Colonic mucosa (tissue), 4 donors: ENCODE measurements around the gene SMAD3. TPM values are rescaled to one million over a fixed set of nuclear protein-coding genes. Genes with fewer than 3 reads are reported as not detected.

ENCODE experiments used
- DNase-seq: peaks from one replicate; pipeline ENCODE4 v3.0.0-alpha.2; 2020
- H3K27ac ChIP-seq: fragments of 200-600 bp; one replicate; pipeline ENCODE4 v1.8.0; 2021
- H3K27me3 ChIP-seq: fragments of 200-600 bp; one replicate; pipeline ENCODE4 v1.8.0; 2021
- H3K36me3 ChIP-seq: fragments of 200-600 bp; one replicate; pipeline ENCODE4 v1.8.0; 2021
- H3K4me1 ChIP-seq: fragments of 200-600 bp; one replicate; pipeline ENCODE4 v1.8.0; 2021; ENCODE audit warnings: mild to moderate bottlenecking
- H3K4me3 ChIP-seq: fragments of 200-600 bp; one replicate; pipeline ENCODE4 v1.8.0; 2021
- H3K9ac ChIP-seq, 2 donors: one replicate each; pipeline ENCODE4 v1.7.0; 2013; ENCODE audit warnings: control low read depth in 2 of 2, low read depth in 2 of 2, low read length in 2 of 2
- H3K9me3 ChIP-seq: fragments of 200-600 bp; one replicate; pipeline ENCODE4 v1.8.0; 2021
- intact Hi-C: fragments of 100-400 bp; cut with DNase I; formaldehyde crosslinking; loops from one replicate; pipeline ENCODE4 v1.14.1; 2022
- total RNA-seq, 2 donors: library from RNA; stranded (reverse); fragmentation: NEBNext Ultra II Directional in 1 of 2; extraction: Animal tissue kit (Norgen Biotek cat#: 25700) in 1 of 2; gene quantifications; one replicate each; pipeline ENCODE4 v1.2.1, GENCODE V29; 2021
- TF ChIP-seq, protein P1 (sequence below): fragments of 200-600 bp; IDR thresholded peaks from one replicate; pipeline ENCODE4 v1.8.0; 2022; ENCODE audit warnings: antibody characterized with exemption, mild to moderate bottlenecking
- donor health status: healthy.
- donor health status: DM: no; HTN: no; CAD: no.
- donor health status: DM: no; HTN: no; CAD: no.

Gene SMAD3
- total RNA-seq, 2 donors from 2014 or later: 38.6 to 62.1 TPM

DNA sequence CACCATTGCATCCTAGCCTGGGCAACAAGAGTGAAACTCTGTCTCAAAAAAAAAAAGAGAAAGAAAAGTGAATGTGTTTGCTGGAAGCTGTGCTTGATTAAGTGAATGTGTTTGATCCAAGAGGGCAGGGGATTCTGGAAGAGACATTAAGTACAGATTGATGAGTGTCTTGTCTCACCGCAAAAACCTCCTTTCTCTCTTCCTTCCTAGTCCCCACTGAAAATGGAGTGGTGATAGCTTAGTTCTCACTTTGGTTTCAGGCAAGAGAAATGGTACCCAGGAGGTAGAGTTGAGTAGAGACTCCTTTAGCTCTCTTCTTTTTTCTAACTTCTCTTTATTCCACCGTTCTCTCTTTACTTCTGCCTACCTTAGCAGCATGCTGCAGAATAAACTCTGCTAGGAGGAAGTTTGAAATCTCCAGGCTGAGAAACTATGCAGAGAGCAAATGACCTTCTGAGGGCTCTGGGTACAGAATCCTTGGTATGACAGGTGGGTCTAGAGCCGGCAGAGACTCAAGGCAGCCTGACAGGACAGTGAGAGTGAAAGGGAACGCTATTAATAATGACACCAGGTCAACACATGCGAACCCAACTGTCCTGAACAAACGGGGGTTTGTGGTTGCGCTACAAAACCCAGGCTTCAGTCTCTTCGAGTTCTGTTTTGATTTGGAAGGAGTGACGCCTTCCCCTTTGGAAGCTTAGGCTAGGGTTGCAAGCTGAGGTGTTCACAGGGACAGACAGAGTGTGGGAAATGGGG, 74.9 kb downstream of the SMAD3 start:
- H3K9ac ChIP-seq: no peak overlapping the region
- DNase-seq: no peak
- no peaks in the 10 kb centered on the region for H3K9me3 ChIP-seq
- TF ChIP-seq, protein P1, sequence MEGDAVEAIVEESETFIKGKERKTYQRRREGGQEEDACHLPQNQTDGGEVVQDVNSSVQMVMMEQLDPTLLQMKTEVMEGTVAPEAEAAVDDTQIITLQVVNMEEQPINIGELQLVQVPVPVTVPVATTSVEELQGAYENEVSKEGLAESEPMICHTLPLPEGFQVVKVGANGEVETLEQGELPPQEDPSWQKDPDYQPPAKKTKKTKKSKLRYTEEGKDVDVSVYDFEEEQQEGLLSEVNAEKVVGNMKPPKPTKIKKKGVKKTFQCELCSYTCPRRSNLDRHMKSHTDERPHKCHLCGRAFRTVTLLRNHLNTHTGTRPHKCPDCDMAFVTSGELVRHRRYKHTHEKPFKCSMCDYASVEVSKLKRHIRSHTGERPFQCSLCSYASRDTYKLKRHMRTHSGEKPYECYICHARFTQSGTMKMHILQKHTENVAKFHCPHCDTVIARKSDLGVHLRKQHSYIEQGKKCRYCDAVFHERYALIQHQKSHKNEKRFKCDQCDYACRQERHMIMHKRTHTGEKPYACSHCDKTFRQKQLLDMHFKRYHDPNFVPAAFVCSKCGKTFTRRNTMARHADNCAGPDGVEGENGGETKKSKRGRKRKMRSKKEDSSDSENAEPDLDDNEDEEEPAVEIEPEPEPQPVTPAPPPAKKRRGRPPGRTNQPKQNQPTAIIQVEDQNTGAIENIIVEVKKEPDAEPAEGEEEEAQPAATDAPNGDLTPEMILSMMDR: no peak
- H3K36me3 ChIP-seq: no peaks in the 10 kb centered on the region
- no peaks in the 10 kb centered on the region for H3K27me3 ChIP-seq
- H3K27ac ChIP-seq: no peak overlapping the region
- intact Hi-C loops: no loop called here
- H3K4me3 ChIP-seq: no peak overlapping the region
- peaks cover 1% of the 10 kb centered on the region for H3K4me1 ChIP-seq

GRCh38 chr15:67142092-67142766, 76.8 kb downstream of the SMAD3 start:
- H3K27ac ChIP-seq: no peak overlapping the region
- peaks cover 13% of the 10 kb centered on the region for H3K4me1 ChIP-seq
- H3K4me3 ChIP-seq: no peak overlapping the region
- H3K36me3 ChIP-seq: no peaks in the 10 kb centered on the region
- H3K9ac ChIP-seq: no peak overlapping the region
- intact Hi-C loops: no loop called here
- H3K27me3 ChIP-seq: no peaks in the 10 kb centered on the region
- no peak for DNase-seq
- TF ChIP-seq, protein P1: no peak
- H3K9me3 ChIP-seq: no peaks in the 10 kb centered on the region

DNA sequence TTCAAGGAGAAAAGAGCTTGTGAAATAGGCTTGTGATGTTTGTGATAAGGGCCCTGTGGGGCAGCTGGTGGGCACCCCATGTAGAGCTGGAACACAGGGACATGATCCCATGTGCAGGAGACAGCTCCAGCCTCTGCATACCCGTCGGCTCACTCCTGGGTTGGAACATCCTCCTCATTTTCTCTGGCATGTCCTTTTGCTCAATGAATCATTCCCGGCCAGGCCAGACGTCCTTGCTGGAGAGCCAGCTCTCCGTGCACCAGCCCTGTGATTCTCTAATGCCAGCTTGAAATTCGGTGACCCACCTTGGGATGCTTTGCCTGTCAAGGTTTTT, 77.3 kb downstream of the SMAD3 start:
- Histone ChIP-seq H3K27ac (no peak overlapping the region), H3K9me3 (no peaks in the 10 kb centered on the region), H3K27me3 (no peaks in the 10 kb centered on the region), H3K9ac (no peak overlapping the region), H3K4me3 (no peak overlapping the region), H3K36me3 (no peaks in the 10 kb centered on the region), H3K4me1 (peaks cover 14% of the 10 kb centered on the region)
- intact Hi-C loops: no loop called here
- TF ChIP-seq, protein P1: no peak
- no peak for DNase-seq

DNA sequence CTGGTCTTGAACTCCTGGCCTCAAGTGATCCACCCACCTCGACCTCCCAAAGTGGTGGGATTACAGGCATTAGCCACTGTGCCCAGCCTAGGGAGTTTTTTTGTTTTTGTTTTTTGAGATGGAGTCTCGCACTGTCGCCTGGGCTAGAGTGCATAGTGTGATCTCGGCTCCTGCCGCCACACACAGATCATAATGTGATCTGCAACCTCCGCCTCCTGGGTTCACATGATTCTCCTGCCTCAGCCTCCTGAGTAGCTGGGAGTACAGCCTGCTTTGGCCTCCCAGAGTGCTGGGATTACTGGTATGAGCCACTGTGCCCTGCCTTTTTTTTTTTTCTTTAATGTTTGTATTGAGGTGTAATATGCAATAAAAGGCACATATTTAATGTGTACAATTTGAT, 78.2 kb downstream of the SMAD3 start:
- no peaks in the 10 kb centered on the region for H3K27me3 ChIP-seq
- TF ChIP-seq, protein P1: no peak
- H3K4me1 ChIP-seq: peaks cover 21% of the 10 kb centered on the region
- intact Hi-C loops: no loop called here
- H3K27ac ChIP-seq: no peak overlapping the region
- H3K4me3 ChIP-seq: no peak overlapping the region
- no peaks in the 10 kb centered on the region for H3K9me3 ChIP-seq
- H3K36me3 ChIP-seq: no peaks in the 10 kb centered on the region
- no peak overlapping the region for H3K9ac ChIP-seq
- DNase-seq: no peak

- Histone ChIP-seq H3K4me3 (no peak overlapping the region), H3K9me3 (no peaks in the 10 kb centered on the region), H3K27me3 (no peaks in the 10 kb centered on the region), H3K9ac (no peak overlapping the region), H3K27ac (no peak overlapping the region), H3K4me1 (peaks cover 29% of the 10 kb centered on the region), H3K36me3 (no peaks in the 10 kb centered on the region)
- TF ChIP-seq, protein P1: no peak
- intact Hi-C loops: no loop called here
- DNase-seq: no peak
These were observed 79.4 kb downstream of the SMAD3 start for GRCh38 chr15:67144609-67145311.
